ENCODE data around the gene PAX5. TPM values are rescaled to one million over a fixed set of nuclear protein-coding genes. Genes with fewer than 3 reads are reported as not detected.

PAX5 gene
- total and polyA plus RNA-seq, 2 of the 13 experiments (the other 11 are each of a cell fraction or from before 2014, with no cell fraction given), result not detected

DNA sequence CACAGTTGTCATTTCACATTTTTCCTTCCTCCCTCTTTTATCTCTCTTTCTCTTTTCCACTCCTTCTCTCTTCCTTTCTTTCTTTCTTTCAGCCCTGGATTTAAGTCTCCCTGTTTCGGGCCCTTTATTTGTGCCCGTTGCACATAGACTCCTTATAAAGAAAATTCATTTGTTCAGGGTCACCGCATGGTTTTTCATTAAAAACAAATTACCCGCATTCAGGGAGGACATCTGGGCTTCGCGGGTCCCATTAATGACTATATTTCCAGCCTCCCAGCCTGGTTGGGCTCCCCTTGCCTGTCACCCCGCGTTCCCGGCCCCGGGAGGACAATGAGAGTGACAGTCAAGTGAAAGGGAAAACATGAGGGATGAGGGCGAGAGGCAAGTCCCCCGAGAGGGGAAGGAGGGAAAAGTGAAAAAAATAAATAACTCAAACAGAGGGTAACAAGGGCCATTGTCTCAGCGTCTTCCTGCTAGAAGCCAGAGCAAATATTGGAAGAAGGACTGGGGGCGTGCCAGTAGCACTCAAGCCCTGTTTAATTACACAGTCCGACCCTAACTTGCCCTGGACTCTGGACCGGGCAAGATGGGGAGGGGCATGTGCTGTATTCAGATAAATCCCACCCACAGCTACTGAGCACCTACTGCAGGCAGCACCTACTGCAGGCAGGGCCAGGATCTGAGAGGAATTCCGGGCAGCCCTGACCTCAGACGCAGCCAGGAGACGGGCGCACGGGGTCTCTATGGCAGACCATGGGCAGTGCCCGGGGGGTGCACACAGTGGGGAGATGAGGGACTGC lies 166.2 kb downstream of the PAX5 start:
- FAIRE-seq, result peak; percentile 99
- H4K20me1 ChIP-seq (ENCODE audit: insufficient read depth, low read length), result no peaks in the 10 kb centered on the region
- DNase-seq (ENCODE audit: low spot score), result peak; percentile 98
- H3K4me2 ChIP-seq (ENCODE audit: low read depth, low read length), result peak overlapping the region; percentile 65
- BruUV-seq (replicated peaks), result no TSS peak
- H3K27me3 ChIP-seq (ENCODE audit: control insufficient read depth in 1 of 2, insufficient read depth in 2 of 2, low read length in 2 of 2), result peaks cover 4 to 50% of the 10 kb centered on the region in 2 experiments; a peak in 4 of 5 replicates
- H2AFZ ChIP-seq (ENCODE audit: low read length), result no peak overlapping the region
- in situ Hi-C loops (cut with HindIII; ENCODE audit: extremely low pct_ligation_motif_present, low pct_unique_long_range_greater_than_20kb), result no loop called here
- no peaks in the 10 kb centered on the region for H3K79me2 ChIP-seq (ENCODE audit: insufficient read depth, low read length)
- CTCF ChIA-PET (ENCODE audit: low intra/inter-chr PET ratio, low total read pairs), result no interaction called here
- H3K4me3 ChIP-seq (replicated peaks in 1 of 3; ENCODE audit: insufficient read depth in 1 of 3, low read depth in 2 of 3, low read length in 3 of 3), result peak overlapping the region in 1 of 3 experiments; percentile 44; a peak in 3 of 6 replicates
- POLR2A ChIA-PET, result interaction anchor here (1.6 to 1.8 kb wide), 2 partner anchors 27 to 102 kb away, joined by 3 to 4 read pairs; no protein-coding TSS in a partner anchor
- no peaks in the 10 kb centered on the region for H3K9me3 ChIP-seq (ENCODE audit: low read length)
- 2% methylated on average over 19 of the region's 22 CpGs for WGBS (ENCODE audit: low lambda C conversion rate)
- peak; percentile 94 for ATAC-seq
- H3K36me3 ChIP-seq (replicated peaks in 1 of 2; ENCODE audit: control insufficient read depth in 1 of 2, insufficient read depth in 2 of 2, low read length in 2 of 2), result no peaks in the 10 kb centered on the region
- H3K9ac ChIP-seq (ENCODE audit: insufficient read depth, low read depth, low read length), result 0 out of 2 replicates have a peak overlapping the region, but pooled peaks have one; percentile 18
- intact Hi-C loops (cut with micrococcal nuclease; ENCODE audit: unreplicated experiment), result loop anchor here (5.0 kb wide), 1 partner anchor 549 kb away; no protein-coding TSS in a partner anchor
- peak overlapping the region; percentile 42 for H3K27ac ChIP-seq (ENCODE audit: extremely low read length, insufficient read depth, low read length)
- H3K4me1 ChIP-seq (ENCODE audit: insufficient read depth, low read length), result peaks cover 67% of the 10 kb centered on the region
- TF ChIP-seq FOXP1 (IDR thresholded peaks at IDR 0.05), result no peak
- peak; percentile 74 for TF ChIP-seq FOXP1 (CRISPR knock-in tag; IDR thresholded peaks at IDR 0.05)
- TF ChIP-seq ZFX (CRISPR knock-in tag; IDR thresholded peaks at IDR 0.05; ENCODE audit: low read depth), result no peak
- TF ChIP-seq ZNF367 (CRISPR knock-in tag; IDR thresholded peaks at IDR 0.05; ENCODE audit: borderline replicate concordance), result no peak
- TF ChIP-seq ZSCAN21 (CRISPR knock-in tag; IDR thresholded peaks at IDR 0.05; ENCODE audit: borderline replicate concordance), result peak; percentile 100
- TF ChIP-seq, protein P1, sequence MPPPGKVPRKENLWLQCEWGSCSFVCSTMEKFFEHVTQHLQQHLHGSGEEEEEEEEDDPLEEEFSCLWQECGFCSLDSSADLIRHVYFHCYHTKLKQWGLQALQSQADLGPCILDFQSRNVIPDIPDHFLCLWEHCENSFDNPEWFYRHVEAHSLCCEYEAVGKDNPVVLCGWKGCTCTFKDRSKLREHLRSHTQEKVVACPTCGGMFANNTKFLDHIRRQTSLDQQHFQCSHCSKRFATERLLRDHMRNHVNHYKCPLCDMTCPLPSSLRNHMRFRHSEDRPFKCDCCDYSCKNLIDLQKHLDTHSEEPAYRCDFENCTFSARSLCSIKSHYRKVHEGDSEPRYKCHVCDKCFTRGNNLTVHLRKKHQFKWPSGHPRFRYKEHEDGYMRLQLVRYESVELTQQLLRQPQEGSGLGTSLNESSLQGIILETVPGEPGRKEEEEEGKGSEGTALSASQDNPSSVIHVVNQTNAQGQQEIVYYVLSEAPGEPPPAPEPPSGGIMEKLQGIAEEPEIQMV (CRISPR knock-in tag; IDR thresholded peaks at IDR 0.05; ENCODE audit: low read depth), result no peak
- TF ChIP-seq, protein P2, sequence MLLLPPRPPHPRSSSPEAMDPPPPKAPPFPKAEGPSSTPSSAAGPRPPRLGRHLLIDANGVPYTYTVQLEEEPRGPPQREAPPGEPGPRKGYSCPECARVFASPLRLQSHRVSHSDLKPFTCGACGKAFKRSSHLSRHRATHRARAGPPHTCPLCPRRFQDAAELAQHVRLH (CRISPR knock-in tag; IDR thresholded peaks at IDR 0.05; ENCODE audit: borderline replicate concordance, low read depth), result no peak; the same call in 1 of the 2 replicates
- TF ChIP-seq, protein P3, sequence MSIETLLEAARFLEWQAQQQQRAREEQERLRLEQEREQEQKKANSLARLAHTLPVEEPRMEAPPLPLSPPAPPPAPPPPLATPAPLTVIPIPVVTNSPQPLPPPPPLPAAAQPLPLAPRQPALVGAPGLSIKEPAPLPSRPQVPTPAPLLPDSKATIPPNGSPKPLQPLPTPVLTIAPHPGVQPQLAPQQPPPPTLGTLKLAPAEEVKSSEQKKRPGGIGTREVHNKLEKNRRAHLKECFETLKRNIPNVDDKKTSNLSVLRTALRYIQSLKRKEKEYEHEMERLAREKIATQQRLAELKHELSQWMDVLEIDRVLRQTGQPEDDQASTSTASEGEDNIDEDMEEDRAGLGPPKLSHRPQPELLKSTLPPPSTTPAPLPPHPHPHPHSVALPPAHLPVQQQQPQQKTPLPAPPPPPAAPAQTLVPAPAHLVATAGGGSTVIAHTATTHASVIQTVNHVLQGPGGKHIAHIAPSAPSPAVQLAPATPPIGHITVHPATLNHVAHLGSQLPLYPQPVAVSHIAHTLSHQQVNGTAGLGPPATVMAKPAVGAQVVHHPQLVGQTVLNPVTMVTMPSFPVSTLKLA (IDR thresholded peaks at IDR 0.05), result peak; percentile 25; the same call in 1 of the 2 replicates
- peak; percentile 95 for TF ChIP-seq ZNF605 (CRISPR knock-in tag; IDR thresholded peaks at IDR 0.05)
- TF ChIP-seq, protein P4, sequence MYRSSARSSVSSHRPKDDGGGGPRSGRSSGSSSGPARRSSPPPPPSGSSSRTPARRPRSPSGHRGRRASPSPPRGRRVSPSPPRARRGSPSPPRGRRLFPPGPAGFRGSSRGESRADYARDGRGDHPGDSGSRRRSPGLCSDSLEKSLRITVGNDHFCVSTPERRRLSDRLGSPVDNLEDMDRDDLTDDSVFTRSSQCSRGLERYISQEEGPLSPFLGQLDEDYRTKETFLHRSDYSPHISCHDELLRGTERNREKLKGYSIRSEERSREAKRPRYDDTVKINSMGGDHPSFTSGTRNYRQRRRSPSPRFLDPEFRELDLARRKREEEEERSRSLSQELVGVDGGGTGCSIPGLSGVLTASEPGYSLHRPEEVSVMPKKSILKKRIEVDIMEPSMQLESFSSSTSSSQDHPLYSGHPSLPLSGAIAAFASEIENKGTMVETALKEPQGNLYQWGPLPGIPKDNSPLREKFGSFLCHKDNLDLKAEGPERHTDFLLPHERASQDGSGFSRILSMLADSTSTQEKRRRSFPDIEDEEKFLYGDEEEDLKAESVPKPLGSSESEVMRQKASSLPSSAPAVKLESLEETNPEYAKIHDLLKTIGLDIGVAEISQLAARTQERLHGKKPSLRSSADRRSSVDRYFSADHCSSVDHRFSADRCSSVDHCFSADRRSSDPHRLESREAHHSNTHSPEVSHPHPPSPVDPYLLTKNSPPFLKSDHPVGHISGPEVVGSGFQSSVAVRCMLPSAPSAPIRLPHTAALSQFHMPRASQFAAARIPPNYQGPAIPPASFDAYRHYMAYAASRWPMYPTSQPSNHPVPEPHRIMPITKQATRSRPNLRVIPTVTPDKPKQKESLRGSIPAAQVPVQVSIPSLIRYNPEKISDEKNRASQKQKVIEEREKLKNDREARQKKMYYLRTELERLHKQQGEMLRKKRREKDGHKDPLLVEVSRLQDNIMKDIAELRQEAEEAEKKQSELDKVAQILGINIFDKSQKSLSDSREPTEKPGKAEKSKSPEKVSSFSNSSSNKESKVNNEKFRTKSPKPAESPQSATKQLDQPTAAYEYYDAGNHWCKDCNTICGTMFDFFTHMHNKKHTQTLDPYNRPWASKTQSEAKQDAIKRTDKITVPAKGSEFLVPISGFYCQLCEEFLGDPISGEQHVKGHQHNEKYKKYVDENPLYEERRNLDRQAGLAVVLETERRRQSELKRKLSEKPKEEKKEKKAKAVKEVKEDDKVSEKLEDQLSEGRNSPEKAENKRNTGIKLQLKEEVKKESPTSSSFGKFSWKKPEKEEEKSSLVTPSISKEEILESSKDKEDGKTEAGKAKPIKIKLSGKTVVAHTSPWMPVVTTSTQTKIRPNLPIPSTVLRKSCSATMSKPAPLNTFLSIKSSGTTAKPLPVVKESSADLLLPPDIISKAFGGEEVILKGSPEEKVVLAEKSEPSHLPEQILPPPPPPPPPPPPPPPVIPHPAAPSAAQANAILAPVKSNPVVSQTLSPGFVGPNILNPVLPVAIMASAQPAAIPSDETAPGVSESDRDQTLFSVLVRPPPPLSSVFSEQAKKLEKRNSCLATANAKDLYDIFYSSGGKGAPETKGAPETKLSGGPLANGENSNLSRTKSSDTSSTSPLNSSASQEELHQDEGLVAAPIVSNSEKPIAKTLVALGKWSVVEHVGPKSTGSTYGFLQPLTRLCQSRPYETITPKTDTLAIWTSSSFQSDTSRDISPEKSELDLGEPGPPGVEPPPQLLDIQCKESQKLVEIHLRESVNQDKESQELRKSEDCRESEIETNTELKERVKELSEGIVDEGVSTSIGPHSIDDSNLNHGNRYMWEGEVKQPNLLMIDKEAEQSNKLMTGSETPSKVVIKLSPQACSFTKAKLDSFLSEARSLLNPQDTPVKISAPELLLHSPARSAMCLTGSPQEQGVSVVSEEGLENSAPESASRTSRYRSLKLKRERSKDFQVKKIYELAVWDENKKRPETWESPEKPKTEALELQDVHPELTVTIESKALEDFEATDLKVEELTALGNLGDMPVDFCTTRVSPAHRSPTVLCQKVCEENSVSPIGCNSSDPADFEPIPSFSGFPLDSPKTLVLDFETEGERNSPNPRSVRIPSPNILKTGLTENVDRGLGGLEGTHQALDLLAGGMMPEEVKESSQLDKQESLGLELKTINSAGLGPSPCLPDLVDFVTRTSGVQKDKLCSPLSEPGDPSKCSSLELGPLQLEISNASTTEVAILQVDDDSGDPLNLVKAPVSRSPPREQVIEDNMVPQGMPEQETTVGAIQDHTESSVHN (CRISPR knock-in tag; IDR thresholded peaks at IDR 0.05), result no peak
- peak; percentile 96 for TF ChIP-seq RCOR2 (CRISPR knock-in tag; IDR thresholded peaks at IDR 0.05)
- TF ChIP-seq CHD4 (IDR thresholded peaks at IDR 0.05; ENCODE audit: borderline replicate concordance, low read length), result peak; percentile 77; the same call in 1 of the 2 replicates

Measured in HepG2 (cell line).